ENCODE data around the gene CUBN. TPM values are rescaled to one million over a fixed set of nuclear protein-coding genes. Genes with fewer than 3 reads are reported as not detected.
A peak's percentile ranks its signal among the peaks of the same experiment; 100 is the strongest.

The CUBN gene
- total RNA-seq, 2 experiments from 2014 or later: 0.30 to 0.76 TPM

- DNase-seq: no peak
- no peaks in the 10 kb centered on the region for H3K9me3 Mint-ChIP-seq
- peaks cover 14% of the 10 kb centered on the region for H3K36me3 Mint-ChIP-seq
- no peaks in the 10 kb centered on the region for H3K27me3 Mint-ChIP-seq
- no peak overlapping the region for H3K4me3 Mint-ChIP-seq
- H3K4me1 Mint-ChIP-seq: peaks cover 28% of the 10 kb centered on the region
- no peak overlapping the region for H3K27ac Mint-ChIP-seq
These were observed 53.9 kb downstream of the CUBN start for GRCh38 chr10:17075533-17076359.

GRCh38 chr10:17074541-17074847 is 55.1 kb downstream of the CUBN start:
- peaks cover 14% of the 10 kb centered on the region for H3K36me3 Mint-ChIP-seq
- no peaks in the 10 kb centered on the region for H3K9me3 Mint-ChIP-seq
- H3K4me3 Mint-ChIP-seq: no peak overlapping the region
- no peak for DNase-seq
- peaks cover 25% of the 10 kb centered on the region for H3K4me1 Mint-ChIP-seq
- H3K27ac Mint-ChIP-seq: peak overlapping the region; percentile 67
- H3K27me3 Mint-ChIP-seq: no peaks in the 10 kb centered on the region

- DNase-seq: no peak
- Mint-ChIP-seq H3K4me1 (peaks cover 25% of the 10 kb centered on the region), H3K27ac (peak overlapping the region; percentile 67), H3K4me3 (no peak overlapping the region), H3K36me3 (peaks cover 16% of the 10 kb centered on the region), H3K27me3 (no peaks in the 10 kb centered on the region), H3K9me3 (peaks cover 2% of the 10 kb centered on the region)
These were observed 55.7 kb downstream of the CUBN start for GRCh38 chr10:17073725-17074540.

GRCh38 chr10:17068953-17069352 is 60.7 kb downstream of the CUBN start:
- Mint-ChIP-seq H3K27ac (no peak overlapping the region), H3K4me1 (peaks cover 24% of the 10 kb centered on the region), H3K27me3 (no peaks in the 10 kb centered on the region), H3K4me3 (no peak overlapping the region), H3K9me3 (peaks cover 2% of the 10 kb centered on the region), H3K36me3 (peaks cover 13% of the 10 kb centered on the region)
- no peak for DNase-seq

- H3K4me3 Mint-ChIP-seq: peak overlapping the region; percentile 2
- H3K4me1 Mint-ChIP-seq: peaks cover 28% of the 10 kb centered on the region
- H3K9me3 Mint-ChIP-seq: peaks cover 2% of the 10 kb centered on the region
- peaks cover 13% of the 10 kb centered on the region for H3K36me3 Mint-ChIP-seq
- peak overlapping the region; percentile 18 for H3K27ac Mint-ChIP-seq
- H3K27me3 Mint-ChIP-seq: no peaks in the 10 kb centered on the region
- DNase-seq: no peak
These were observed 62.0 kb downstream of the CUBN start for GRCh38 chr10:17067376-17068264.

- no peak overlapping the region for H3K4me3 Mint-ChIP-seq
- peak overlapping the region; percentile 50 for H3K27ac Mint-ChIP-seq
- peaks cover 13% of the 10 kb centered on the region for H3K36me3 Mint-ChIP-seq
These were observed 62.8 kb downstream of the CUBN start for GRCh38 chr10:17066807-17067206.

GRCh38 chr10:17066000-17066399 is 63.6 kb downstream of the CUBN start:
- H3K9me3 Mint-ChIP-seq: peaks cover 4% of the 10 kb centered on the region
- peak overlapping the region; percentile 9 for H3K27ac Mint-ChIP-seq
- no peak overlapping the region for H3K4me3 Mint-ChIP-seq
- H3K27me3 Mint-ChIP-seq: no peaks in the 10 kb centered on the region
- peaks cover 41% of the 10 kb centered on the region for H3K4me1 Mint-ChIP-seq
- H3K36me3 Mint-ChIP-seq: peaks cover 13% of the 10 kb centered on the region
- DNase-seq: no peak

More at GRCh38 chr10:17066807-17067206, 62.8 kb downstream of the CUBN start:
- peaks cover 34% of the 10 kb centered on the region for H3K4me1 Mint-ChIP-seq
- peaks cover 2% of the 10 kb centered on the region for H3K9me3 Mint-ChIP-seq
- H3K27me3 Mint-ChIP-seq: no peaks in the 10 kb centered on the region
- no peak for DNase-seq

- no peak overlapping the region for H3K27ac Mint-ChIP-seq
- no peak overlapping the region for H3K4me3 Mint-ChIP-seq
- H3K27me3 Mint-ChIP-seq: no peaks in the 10 kb centered on the region
- peaks cover 8% of the 10 kb centered on the region for H3K36me3 Mint-ChIP-seq
- peaks cover 42% of the 10 kb centered on the region for H3K4me1 Mint-ChIP-seq
- no peak for DNase-seq
- peaks cover 4% of the 10 kb centered on the region for H3K9me3 Mint-ChIP-seq
These were observed 64.3 kb downstream of the CUBN start for GRCh38 chr10:17065273-17065672.

GRCh38 chr10:17064435-17064834 is 65.2 kb downstream of the CUBN start:
- peaks cover 4% of the 10 kb centered on the region for H3K9me3 Mint-ChIP-seq
- H3K4me1 Mint-ChIP-seq: peaks cover 42% of the 10 kb centered on the region
- H3K27ac Mint-ChIP-seq: no peak overlapping the region
- DNase-seq: no peak
- no peak overlapping the region for H3K4me3 Mint-ChIP-seq
- no peaks in the 10 kb centered on the region for H3K27me3 Mint-ChIP-seq
- peaks cover 8% of the 10 kb centered on the region for H3K36me3 Mint-ChIP-seq

GRCh38 chr10:17062955-17063484 is 66.6 kb downstream of the CUBN start:
- H3K4me3 Mint-ChIP-seq: no peak overlapping the region
- H3K36me3 Mint-ChIP-seq: peaks cover 1% of the 10 kb centered on the region
- H3K27me3 Mint-ChIP-seq: no peaks in the 10 kb centered on the region
- no peak for DNase-seq
- no peak overlapping the region for H3K27ac Mint-ChIP-seq
- H3K4me1 Mint-ChIP-seq: peaks cover 43% of the 10 kb centered on the region
- H3K9me3 Mint-ChIP-seq: peaks cover 2% of the 10 kb centered on the region

- peak overlapping the region; percentile 39 for H3K27ac Mint-ChIP-seq
- peaks cover 3% of the 10 kb centered on the region for H3K36me3 Mint-ChIP-seq
- H3K4me3 Mint-ChIP-seq: no peak overlapping the region
- H3K4me1 Mint-ChIP-seq: peaks cover 38% of the 10 kb centered on the region
- peaks cover 2% of the 10 kb centered on the region for H3K9me3 Mint-ChIP-seq
- DNase-seq: no peak
- no peaks in the 10 kb centered on the region for H3K27me3 Mint-ChIP-seq
These were observed 67.1 kb downstream of the CUBN start for GRCh38 chr10:17062493-17062892.

- H3K27me3 Mint-ChIP-seq: no peaks in the 10 kb centered on the region
- no peak for DNase-seq
These were observed 67.6 kb downstream of the CUBN start for GRCh38 chr10:17062009-17062408.

GRCh38 chr10:17061418-17061817 is 68.2 kb downstream of the CUBN start:
- Mint-ChIP-seq H3K27me3 (no peaks in the 10 kb centered on the region), H3K4me3 (no peak overlapping the region), H3K27ac (no peak overlapping the region), H3K36me3 (peaks cover 8% of the 10 kb centered on the region), H3K4me1 (peaks cover 28% of the 10 kb centered on the region), H3K9me3 (peaks cover 2% of the 10 kb centered on the region)
- DNase-seq: no peak

More at GRCh38 chr10:17062009-17062408, 67.6 kb downstream of the CUBN start:
- Mint-ChIP-seq H3K9me3 (peaks cover 2% of the 10 kb centered on the region), H3K27ac (no peak overlapping the region), H3K4me1 (peaks cover 34% of the 10 kb centered on the region), H3K36me3 (peaks cover 8% of the 10 kb centered on the region), H3K4me3 (no peak overlapping the region)

- Mint-ChIP-seq H3K4me1 (peaks cover 28% of the 10 kb centered on the region), H3K36me3 (peaks cover 8% of the 10 kb centered on the region), H3K4me3 (no peak overlapping the region), H3K27me3 (no peaks in the 10 kb centered on the region), H3K9me3 (peaks cover 2% of the 10 kb centered on the region), H3K27ac (no peak overlapping the region)
- no peak for DNase-seq
These were observed 69.3 kb downstream of the CUBN start for GRCh38 chr10:17060289-17060688.

Measured in activated naive CD8-positive, alpha-beta T cell treated with anti-CD3 and anti-CD28 coated beads for 36 hours (primary cell).